SK-N-MC (cell line): Measurements from ENCODE around the gene MIS18A.

Source experiments
- EZH2 ChIP-seq: fragments of 200-600 bp; sonication (generic); IDR thresholded peaks from one replicate; pipeline ENCODE4 v1.6.1; 2017; ENCODE audit warnings: antibody characterized with exemption
- FOXP2 ChIP-seq: optimal IDR thresholded peaks from 2 replicates; pipeline ENCODE3; 2011; ENCODE audit warnings: mild to moderate bottlenecking, moderate library complexity; ENCODE audit not compliant: insufficient read depth; ENCODE audit errors: extremely low read length, control extremely low read depth
- POLR2AphosphoS5 ChIP-seq: IDR thresholded peaks from 2 replicates; pipeline ENCODE4 v1.6.1; 2012; ENCODE audit warnings: mild to moderate bottlenecking, low read depth, low read length, borderline replicate concordance

- no peak for TF ChIP-seq EZH2
- no peak for TF ChIP-seq POLR2AphosphoS5
- TF ChIP-seq FOXP2, result no peak
Observed at GRCh38 chr21:32304998-32305397, 26.1 kb upstream of the MIS18A start.
